Fibroblast of pulmonary artery (primary cell): Measurements from ENCODE around the gene YEATS2.
A peak's percentile ranks its signal among the peaks of the same experiment; 100 is the strongest.

Experiments
- DNase-seq: peaks from one replicate; pipeline ENCODE4 v3.0.0-alpha.2; 2010; ENCODE audit warnings: low read depth
- H3K4me3 ChIP-seq: replicated peaks from 2 replicates; pipeline ENCODE4 v1.5.1; 2011; ENCODE audit warnings: low read depth, mild to moderate bottlenecking, control low read depth, low read length, moderate library complexity
- TF ChIP-seq, protein P1 (sequence below): IDR thresholded peaks from 2 replicates; pipeline ENCODE4 v1.5.1; 2011; ENCODE audit warnings: mild to moderate bottlenecking, control low read depth, low read length, inconsistent platforms; ENCODE audit errors: missing control alignments

Gene YEATS2

DNA sequence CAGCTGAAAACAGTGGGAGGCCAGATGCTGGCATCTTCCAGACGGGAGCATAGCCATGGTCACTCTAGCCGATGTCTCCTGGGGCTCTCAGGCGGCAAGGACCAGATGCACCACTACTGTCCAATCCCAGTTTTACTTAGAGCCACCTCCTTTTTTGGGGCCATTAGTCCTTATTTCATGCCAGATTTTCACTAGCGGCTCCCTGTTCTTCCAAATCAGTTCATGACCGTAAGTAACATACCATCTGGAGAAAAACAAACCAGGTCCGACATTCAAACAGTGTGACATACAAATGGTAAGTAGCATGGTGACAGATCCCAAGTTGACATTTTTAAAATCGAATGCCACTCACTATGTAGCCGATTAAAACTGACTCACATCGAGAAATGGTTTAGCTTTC, 131.9 kb downstream of the YEATS2 start:
- no peak overlapping the region for H3K4me3 ChIP-seq
- TF ChIP-seq, protein P1, sequence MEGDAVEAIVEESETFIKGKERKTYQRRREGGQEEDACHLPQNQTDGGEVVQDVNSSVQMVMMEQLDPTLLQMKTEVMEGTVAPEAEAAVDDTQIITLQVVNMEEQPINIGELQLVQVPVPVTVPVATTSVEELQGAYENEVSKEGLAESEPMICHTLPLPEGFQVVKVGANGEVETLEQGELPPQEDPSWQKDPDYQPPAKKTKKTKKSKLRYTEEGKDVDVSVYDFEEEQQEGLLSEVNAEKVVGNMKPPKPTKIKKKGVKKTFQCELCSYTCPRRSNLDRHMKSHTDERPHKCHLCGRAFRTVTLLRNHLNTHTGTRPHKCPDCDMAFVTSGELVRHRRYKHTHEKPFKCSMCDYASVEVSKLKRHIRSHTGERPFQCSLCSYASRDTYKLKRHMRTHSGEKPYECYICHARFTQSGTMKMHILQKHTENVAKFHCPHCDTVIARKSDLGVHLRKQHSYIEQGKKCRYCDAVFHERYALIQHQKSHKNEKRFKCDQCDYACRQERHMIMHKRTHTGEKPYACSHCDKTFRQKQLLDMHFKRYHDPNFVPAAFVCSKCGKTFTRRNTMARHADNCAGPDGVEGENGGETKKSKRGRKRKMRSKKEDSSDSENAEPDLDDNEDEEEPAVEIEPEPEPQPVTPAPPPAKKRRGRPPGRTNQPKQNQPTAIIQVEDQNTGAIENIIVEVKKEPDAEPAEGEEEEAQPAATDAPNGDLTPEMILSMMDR: no peak
- DNase-seq: no peak

DNA sequence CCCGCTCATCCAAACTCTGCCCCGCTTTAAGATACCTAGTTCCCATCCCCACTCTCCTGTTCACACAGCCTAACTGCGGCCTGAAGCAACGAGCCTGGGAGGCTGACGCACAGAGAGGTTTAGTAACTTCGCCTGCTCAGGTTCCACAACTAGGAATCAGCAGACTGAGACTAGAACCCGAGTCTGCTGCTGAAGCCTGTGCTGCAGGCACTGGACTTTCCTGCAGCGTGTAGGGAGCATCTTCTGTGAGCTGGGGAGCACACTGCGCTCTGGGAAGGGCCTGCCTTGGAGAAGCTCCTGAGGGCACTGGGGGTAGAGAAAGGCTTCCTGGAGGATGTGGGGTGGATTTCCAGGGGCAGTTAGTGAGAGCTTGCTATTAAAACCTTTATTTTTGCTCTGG, 132.6 kb downstream of the YEATS2 start:
- no peak for DNase-seq
- TF ChIP-seq, protein P1: no peak
- no peak overlapping the region for H3K4me3 ChIP-seq

DNA sequence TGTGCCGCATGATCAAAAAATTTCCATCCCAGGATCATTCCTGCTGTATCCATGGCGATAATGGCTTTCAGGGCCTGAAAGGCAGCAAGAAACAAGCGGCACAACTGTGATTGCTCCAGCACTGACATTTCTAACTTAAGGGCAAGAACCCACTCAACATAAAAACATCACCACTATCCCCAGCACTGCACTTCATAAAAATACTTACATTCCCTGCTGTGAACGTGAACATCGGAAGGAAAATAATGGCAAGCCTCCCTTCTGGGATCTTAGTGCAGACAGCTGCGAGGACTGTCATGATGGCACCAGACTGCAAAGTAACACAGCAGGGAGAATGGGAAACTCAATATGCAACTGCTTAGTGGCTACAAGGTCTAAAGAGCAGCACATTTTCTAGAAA, 135.9 kb downstream of the YEATS2 start:
- H3K4me3 ChIP-seq: no peak overlapping the region
- TF ChIP-seq, protein P1: no peak
- DNase-seq: no peak

DNA sequence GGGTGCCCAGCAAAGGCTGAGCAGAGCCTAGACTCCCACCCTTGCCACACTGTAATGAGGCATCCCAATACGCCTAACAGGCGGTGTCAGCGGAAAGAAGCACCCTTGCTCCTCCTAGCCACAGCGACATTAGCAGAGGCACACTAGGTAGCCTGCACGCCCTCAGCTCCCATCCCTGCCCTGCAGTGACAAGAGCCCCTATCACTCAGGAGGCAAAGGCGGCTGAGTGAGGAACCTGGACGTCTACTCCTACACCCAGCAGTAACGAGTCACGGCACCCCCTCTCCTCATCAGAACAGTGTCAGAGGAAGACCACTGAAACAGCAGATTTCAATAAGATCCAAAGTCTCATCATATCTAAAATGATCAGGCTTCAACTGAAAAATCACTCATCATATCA, 139.8 kb downstream of the YEATS2 start:
- no peak overlapping the region for H3K4me3 ChIP-seq
- TF ChIP-seq, protein P1: no peak
- DNase-seq: no peak

DNA sequence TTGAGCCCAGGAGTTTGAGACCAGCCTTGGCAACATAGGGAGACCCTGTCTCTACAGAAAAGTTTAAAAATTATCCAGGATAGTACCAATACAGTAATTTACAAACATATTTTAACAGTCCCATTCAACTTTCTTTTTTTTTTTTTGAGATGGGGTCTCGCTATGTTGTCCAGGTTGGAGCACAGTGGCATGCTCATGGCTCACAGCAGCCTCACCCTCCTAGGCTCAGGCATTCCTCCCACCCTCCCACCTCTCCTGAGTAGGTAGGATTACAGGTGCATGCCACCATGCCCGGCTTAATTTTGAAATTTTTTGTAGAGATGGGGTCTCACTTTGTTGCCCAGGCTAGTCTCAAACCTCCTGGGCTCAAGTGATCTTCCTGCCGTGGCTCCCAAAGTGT, 140.3 kb downstream of the YEATS2 start:
- TF ChIP-seq, protein P1: no peak
- DNase-seq: no peak
- no peak overlapping the region for H3K4me3 ChIP-seq

DNA sequence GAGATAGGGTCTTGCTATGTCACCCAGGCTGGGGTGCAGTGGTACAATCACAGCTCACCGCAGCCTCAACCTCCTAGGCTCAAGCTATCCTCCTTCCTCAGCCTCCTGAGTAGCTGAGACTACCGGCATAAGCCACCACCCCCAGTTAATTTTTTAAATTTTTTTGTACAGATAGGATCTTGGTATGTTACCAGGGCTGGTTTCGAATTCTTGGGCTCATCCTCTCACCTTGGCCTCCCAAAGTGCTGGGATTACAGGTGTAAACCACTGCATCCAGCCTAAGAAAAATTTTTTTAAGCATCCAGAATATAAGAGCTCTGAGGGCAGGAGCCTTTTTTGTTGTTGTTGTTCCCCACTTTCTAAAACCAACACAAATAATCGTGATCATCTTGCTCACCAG, 142.2 kb downstream of the YEATS2 start:
- TF ChIP-seq, protein P1: no peak
- no peak for DNase-seq
- no peak overlapping the region for H3K4me3 ChIP-seq

DNA sequence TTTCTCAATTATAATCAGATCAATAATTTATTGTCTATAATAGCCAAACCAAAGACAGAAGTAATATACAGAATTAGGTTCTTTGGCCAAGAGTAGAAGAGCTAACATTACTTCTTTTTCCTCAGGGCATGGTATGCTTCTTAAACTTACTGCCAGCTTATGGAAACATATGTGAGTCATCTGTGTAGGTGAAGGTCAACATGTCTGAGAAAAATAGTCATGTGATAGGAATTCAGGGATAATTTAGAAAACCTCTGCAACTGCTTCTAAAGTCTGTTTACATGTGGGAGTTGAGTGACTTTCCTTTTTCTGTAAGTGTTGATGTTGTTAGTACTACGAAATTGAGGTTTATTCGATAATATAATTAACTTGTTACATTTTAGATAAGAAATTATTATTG, 147.0 kb downstream of the YEATS2 start:
- no peak overlapping the region for H3K4me3 ChIP-seq
- DNase-seq: peak; percentile 76
- TF ChIP-seq, protein P1: no peak
